ENCODE measurements around the gene FOXK2. TPM values are rescaled to one million over a fixed set of nuclear protein-coding genes. Genes with fewer than 3 reads are reported as not detected.

Gene FOXK2
- total and polyA plus RNA-seq, 2 of the 8 experiments (the other 6 are each of a cell fraction or from before 2014, with no cell fraction given), result 34.7 to 64.9 TPM

- no peak overlapping the region for H2BK15ac ChIP-seq (ENCODE audit: low read length)
- no peaks in the 10 kb centered on the region for H3K4me1 ChIP-seq (replicated peaks in 1 of 4; ENCODE audit: control insufficient read depth in 3 of 4, insufficient read depth in 4 of 4, low read length in 3 of 4)
- DNase-seq (ENCODE audit: low read depth in 1 of 2, low spot score in 2 of 2), result no peak
- peaks cover 3% of the 10 kb centered on the region in 2 experiments for H4K20me1 ChIP-seq (replicated peaks in 1 of 2; ENCODE audit: control insufficient read depth in 1 of 2, insufficient read depth in 2 of 2, low read length in 2 of 2)
- no peak overlapping the region for H3K4me2 ChIP-seq (ENCODE audit: insufficient read depth in 1 of 2, low read depth in 2 of 2, low read length in 2 of 2)
- H3K23ac ChIP-seq (ENCODE audit: insufficient read length), result no peak overlapping the region
- no peak overlapping the region for H2BK120ac ChIP-seq (replicated peaks; ENCODE audit: low read depth, low read length)
- no peak for FAIRE-seq
- H2BK5ac ChIP-seq (ENCODE audit: low read depth, low read length), result no peak overlapping the region
- no peak overlapping the region for H2AK5ac ChIP-seq (ENCODE audit: low read depth, low read length)
- no peak overlapping the region for H4K8ac ChIP-seq (ENCODE audit: extremely low read depth, insufficient read depth, low read length)
- no peaks in the 10 kb centered on the region for H3K27me3 ChIP-seq (replicated peaks in 1 of 4; ENCODE audit: control insufficient read depth in 3 of 4, extremely low read depth in 1 of 4, insufficient read depth in 3 of 4, low read length in 3 of 4)
- no peak overlapping the region for H3K14ac ChIP-seq (ENCODE audit: insufficient read length)
- no peak overlapping the region for H3K9ac ChIP-seq (replicated peaks in 1 of 4; ENCODE audit: extremely low read depth in 1 of 4, low read depth in 3 of 4, low read length in 3 of 4)
- no peaks in the 10 kb centered on the region for H3K23me2 ChIP-seq (ENCODE audit: low read depth, low read length)
- ChIA-PET POLR2A (ENCODE audit: partially characterized antibody) (interaction anchor here (0.7 to 0.9 kb wide), 2 partner anchors 11 to 527 kb away, joined by 3 read pairs; no protein-coding TSS in a partner anchor), CTCF (ENCODE audit: partially characterized antibody) (interaction anchor here (0.8 to 1.9 kb wide), 5 partner anchors 9 to 97 kb away, joined by 3 to 7 read pairs (median 4); no protein-coding TSS in a partner anchor)
- H3K56ac ChIP-seq (replicated peaks; ENCODE audit: insufficient read length, low read depth, low read length), result no peak overlapping the region
- H3K9me3 ChIP-seq (ENCODE audit: insufficient read depth in 2 of 2, low read depth in 1 of 2, low read length in 1 of 2), result no peaks in the 10 kb centered on the region
- H3K4me3 ChIP-seq (ENCODE audit: extremely low read depth in 1 of 4, insufficient read depth in 2 of 4, low read depth in 3 of 4, low read length in 4 of 4), result no peak overlapping the region
- H3K79me1 ChIP-seq (ENCODE audit: low read depth, low read length), result no peaks in the 10 kb centered on the region
- H2BK20ac ChIP-seq (ENCODE audit: low read length), result no peak overlapping the region
- H2AFZ ChIP-seq (ENCODE audit: low read length), result no peak overlapping the region
- whole genome bisulfite sequencing, 2 experiments (ENCODE audit: extremely low coverage in 1 of 2, insufficient coverage in 1 of 2, insufficient read length in 1 of 2, insufficient replicate concordance in 2 of 2, low coverage in 1 of 2, low lambda C conversion rate in 2 of 2, missing lambda C conversion rate in 1 of 2), result 92% methylated on average over 6 of the region's 6 CpGs; no CpG with 5 or more reads in 1 of the 2 experiments
- H4K5ac ChIP-seq (ENCODE audit: insufficient read length, low read depth, low read length), result no peak overlapping the region
- H3K18ac ChIP-seq (ENCODE audit: extremely low read depth, low read length), result no peak overlapping the region
- no peak overlapping the region for H3K27ac ChIP-seq (ENCODE audit: low read depth, low read length)
- no peaks in the 10 kb centered on the region for H3K79me2 ChIP-seq (ENCODE audit: control insufficient read depth in 1 of 2, insufficient read depth in 2 of 2, low read length in 2 of 2)
- H4K91ac ChIP-seq (replicated peaks; ENCODE audit: insufficient read length, low read length), result no peak overlapping the region
- TF ChIP-seq SP1 (IDR thresholded peaks at IDR 0.05; ENCODE audit: low read depth, low read length) (no peak), ATF2 (IDR thresholded peaks at IDR 0.05; ENCODE audit: low read length) (no peak), NRF1 (IDR thresholded peaks at IDR 0.05; ENCODE audit: low read depth, low read length) (no peak)
- H2BK12ac ChIP-seq (ENCODE audit: low read depth, low read length), result no peak overlapping the region
- no peak overlapping the region for H3K4ac ChIP-seq (replicated peaks; ENCODE audit: insufficient read length, low read depth, low read length)
- peaks cover 20 to 58% (median 49%) of the 10 kb centered on the region in 4 experiments; a peak in 7 of 8 replicates for H3K36me3 ChIP-seq (ENCODE audit: control insufficient read depth in 2 of 4, insufficient read depth in 4 of 4, low read length in 3 of 4)
These were observed 36.3 kb upstream of the FOXK2 start for GRCh38 chr17:82483204-82483660.
